ENCODE results near the gene CAMK1G. TPM values are rescaled to one million over a fixed set of nuclear protein-coding genes. Genes with fewer than 3 reads are reported as not detected.

Gene CAMK1G
- total RNA-seq, 1 donor, result not detected

DNA sequence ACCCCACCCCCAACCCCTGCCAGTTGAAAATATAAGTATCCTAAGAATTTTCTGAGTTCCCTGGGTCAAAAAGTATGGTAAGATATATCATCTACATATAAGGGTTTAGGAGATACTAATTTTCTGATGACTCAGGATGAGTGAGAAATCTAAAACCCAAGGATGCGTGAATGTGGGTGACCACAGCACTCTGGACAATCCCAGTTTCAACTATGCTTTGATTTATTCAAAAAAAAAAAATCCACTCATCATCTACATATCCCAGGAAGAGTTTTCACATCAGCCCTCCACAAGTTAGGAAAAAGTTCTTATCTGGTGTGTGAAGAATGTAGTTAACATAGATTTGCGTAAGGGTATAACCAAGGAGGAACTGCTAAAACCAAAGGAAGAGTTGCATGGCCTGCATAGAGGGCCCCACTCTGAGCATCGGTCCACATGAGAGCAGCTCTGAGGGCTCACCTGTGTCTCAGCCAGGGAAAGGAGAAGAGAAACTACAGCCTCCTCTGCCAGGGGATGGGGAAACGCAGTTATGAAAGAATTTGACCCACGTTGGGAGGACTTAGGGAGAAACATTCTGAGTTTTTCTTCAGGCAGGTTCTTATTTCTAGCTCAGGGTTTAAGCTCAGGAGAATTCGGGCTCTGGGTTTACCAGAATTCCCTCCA lies 50.0 kb downstream of the CAMK1G start:
- DNase-seq (ENCODE audit: low read depth in 2 of 3, low spot score in 2 of 3), result no peak

DNA sequence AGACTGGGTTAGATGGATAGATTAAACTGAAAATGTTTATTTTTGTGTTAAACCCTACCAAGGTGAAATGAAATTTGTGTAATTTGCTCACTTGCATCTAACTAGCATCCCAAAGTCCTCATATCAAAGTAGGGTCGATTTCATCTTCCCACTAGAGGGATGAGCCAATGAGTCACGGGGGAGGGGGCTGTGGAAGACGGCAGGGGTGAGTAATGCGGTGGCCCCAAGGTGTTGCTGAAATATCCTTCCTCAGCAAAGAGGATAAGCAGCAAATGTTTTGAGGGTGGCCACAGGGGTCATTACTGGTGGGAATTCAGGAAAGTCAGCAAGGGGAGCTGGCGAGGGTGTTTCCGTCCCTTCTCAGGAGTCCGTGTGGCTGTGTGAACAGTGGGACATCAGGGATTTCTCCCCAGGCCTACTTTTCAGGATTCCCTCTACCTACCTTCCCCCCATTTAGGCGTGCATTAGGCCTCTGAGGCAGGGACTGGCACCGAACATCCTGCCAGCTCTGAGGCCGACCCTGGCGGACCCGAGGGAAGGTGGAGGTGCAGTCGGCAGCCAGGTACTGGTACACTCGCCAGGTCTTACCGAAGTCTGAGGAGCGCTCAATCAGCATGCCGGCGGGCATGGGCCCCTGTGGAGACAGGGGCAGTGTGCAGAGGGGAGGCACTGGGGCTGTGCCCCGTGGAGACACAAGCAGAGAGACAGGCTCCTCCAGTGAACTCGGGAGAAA lies 50.7 kb downstream of the CAMK1G start:
- DNase-seq (ENCODE audit: low read depth in 2 of 3, low spot score in 2 of 3), result no peak

DNA sequence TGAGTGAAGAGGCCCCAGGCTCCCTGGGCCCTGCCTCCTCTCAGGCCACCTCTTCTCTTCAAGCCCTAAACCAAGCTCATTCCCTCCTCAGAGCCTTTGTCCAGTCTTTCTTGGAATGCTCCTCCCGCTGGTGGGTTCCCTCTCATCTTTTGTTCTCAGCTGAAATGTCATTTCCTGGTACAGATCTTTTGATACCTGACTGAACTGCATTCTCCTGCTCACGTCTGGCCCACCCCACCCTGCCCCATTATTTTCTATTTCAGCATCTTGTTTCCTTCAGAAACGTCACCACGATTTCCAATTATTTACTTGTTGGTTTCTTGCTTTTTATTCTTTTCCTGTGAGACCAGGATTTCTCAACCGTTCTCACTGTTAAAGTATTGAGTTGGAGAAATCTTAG lies 52.3 kb downstream of the CAMK1G start:
- no peak for DNase-seq (ENCODE audit: low read depth in 2 of 3, low spot score in 2 of 3)

DNA sequence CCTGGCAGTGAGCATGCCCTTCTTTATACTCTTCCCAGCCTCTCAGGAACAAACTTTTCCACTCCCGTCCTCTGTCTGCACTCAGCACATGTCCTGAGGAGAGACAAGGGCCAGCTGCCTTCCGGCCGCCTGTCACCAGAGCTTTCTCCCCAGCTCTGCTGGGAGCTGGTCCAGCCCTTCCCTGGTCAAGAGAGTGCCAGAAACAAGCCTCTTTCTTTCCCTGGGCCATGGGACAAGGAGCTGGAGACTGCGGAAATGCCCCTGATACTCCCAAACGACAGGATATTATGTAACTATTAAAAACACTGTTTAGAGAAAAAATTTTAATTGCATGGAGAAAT lies 58.3 kb downstream of the CAMK1G start:
- DNase-seq (ENCODE audit: low read depth in 2 of 3, low spot score in 2 of 3), result no peak

DNA sequence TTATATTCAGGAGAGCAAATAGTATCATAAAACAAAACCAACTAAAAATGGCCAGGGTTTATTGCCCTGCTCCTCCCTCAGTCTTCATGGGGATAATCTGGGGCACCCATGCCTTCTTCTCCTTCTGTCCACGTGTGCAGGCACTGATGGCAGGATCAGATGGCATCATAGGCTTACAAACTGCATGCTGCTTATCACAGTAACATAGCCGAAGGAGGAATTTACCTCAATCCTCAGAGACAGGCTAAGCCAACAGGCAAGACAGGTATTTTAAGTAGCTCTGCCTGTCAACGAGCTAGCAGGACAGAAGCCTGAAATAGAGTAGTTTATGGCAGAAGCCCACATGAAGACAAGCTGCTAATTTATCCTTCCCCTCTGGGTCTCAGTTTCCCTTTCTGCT lies 59.3 kb downstream of the CAMK1G start:
- DNase-seq (ENCODE audit: low read depth in 2 of 3, low spot score in 2 of 3), result no peak

DNA sequence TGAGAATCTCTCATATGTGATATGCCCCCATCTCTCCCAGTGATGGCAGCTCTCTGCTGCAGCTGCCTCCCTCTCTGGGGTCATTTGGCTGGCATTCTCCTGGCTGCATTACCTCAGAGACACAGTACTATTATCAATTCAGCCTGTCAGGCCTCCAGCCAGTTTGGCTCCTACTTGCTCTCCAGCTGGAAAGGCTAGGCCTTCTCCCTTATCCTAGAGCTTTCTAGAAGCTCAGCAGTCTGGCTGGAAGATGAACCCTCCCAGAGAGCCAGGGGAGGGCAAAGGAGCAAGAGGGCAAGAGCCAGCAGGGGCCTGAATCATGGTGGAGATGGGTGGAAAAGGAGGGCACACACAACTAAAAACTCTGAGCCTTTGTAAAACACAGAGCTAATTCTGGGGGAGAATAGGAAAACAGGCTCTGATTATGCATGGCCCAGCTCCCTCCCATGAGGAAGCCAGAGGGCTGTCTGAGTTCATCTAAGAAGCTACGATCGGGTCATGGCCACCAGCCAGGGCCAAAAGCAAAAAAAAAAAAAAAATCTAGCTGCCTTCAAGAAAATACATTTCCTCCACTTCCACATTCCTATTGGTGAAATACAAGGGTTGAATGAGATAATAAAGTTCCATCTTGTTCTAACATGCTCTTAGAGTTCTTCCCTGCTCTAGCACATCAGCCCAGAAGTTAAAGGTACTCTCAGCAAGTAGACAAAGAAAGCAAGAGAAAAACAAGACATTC lies 59.9 kb downstream of the CAMK1G start:
- DNase-seq (ENCODE audit: low read depth in 2 of 3, low spot score in 2 of 3), result no peak

DNA sequence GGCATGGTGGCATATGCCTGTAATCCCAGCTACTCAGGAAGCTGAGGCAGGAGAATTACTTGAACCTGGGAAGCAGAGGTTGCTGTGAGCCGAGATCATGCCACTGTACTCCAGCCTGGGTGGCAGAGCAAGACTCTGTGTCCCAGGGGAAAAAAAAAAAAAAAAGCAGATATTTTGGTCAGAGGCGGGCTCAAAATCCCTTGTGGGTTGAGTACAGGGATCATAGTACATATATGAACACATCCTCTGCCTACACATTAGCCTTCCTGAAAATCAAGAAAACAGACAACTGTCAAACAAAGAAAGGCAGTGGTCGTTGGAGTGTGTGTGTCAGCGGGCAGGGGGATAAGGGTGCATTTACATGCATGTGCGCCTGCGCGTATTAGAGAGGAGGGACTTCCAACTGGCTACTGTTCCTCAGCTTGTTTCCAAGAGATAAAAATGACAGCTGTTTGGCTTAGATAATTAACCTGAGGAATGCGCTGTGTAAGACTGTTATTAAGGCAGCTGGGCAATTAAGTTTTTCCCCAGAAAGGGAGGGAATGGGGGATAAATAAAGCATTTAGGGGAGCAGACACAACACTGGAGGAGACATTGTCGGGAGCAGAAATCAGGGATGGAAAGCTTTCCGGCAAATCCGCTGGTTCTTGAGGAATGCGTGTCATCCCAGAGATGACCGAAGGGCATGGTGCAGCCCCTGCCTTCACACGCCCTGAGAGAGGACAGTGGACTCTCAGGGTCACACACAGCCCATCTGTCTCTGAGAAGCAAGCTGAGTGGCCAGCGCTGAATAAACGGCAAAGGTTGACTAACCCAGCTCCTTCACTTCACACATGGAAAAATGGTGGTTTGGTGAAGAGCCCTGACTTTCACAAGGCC lies 62.3 kb downstream of the CAMK1G start:
- no peak for DNase-seq (ENCODE audit: low read depth in 2 of 3, low spot score in 2 of 3)

DNA sequence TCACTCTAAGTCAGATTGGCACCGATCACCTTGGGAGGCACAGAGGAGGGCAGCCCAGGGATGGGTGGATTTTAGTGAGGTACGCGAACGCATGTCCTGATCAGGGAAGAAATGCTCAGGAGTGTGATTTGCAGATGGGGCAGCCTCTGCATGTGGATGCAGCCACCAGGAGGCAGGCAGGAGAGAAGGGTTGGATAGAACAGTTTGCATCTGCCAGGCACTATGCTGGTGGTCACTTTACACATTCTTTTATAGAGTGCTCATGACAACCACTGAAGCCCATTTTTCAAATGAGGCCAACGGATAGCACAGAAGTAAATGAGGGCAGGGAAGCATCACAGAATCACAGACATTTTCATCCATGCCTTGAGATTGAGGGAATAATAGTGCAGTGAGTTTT lies 63.0 kb downstream of the CAMK1G start:
- DNase-seq (ENCODE audit: low read depth in 2 of 3, low spot score in 2 of 3), result no peak

DNA sequence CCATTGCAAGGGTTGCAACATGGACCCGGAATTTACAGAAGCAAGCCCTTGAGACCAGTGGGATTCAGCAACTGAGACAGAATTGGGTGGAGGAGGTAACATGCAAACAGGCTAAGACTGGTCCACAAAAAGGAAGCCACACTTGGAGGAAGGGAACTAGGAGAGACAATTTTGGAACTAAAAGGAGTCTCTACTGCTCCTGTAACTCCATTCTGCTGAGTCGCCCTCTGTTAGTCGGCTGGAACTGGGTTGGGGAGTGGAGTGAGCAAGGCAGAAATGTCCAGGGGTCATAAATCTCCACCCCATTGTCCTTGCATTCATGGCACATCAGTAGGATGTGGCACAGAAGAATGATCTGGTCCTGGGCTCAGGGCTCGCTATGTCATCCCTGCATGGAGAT lies 63.6 kb downstream of the CAMK1G start:
- no peak for DNase-seq (ENCODE audit: low read depth in 2 of 3, low spot score in 2 of 3)

DNA sequence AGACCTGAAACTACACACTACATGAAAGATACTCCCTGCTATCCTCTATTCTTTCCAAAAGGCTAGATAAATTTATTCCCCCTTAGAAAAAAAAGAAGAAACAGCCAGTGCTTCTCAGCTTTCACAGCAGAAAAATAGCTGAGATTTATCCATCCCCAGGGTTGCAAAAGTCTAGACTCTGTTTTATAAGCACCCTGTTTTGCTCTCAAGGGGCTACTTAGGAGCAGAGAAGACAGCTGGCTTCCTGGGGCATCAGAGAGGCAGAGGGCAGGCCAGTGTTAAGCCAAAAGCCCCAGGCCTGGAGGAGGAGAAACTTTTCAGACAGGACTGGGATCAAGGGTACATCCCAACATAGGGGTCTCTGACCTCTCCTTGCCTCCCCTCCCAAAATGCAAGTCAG lies 64.8 kb downstream of the CAMK1G start:
- no peak for DNase-seq (ENCODE audit: low read depth in 2 of 3, low spot score in 2 of 3)

DNA sequence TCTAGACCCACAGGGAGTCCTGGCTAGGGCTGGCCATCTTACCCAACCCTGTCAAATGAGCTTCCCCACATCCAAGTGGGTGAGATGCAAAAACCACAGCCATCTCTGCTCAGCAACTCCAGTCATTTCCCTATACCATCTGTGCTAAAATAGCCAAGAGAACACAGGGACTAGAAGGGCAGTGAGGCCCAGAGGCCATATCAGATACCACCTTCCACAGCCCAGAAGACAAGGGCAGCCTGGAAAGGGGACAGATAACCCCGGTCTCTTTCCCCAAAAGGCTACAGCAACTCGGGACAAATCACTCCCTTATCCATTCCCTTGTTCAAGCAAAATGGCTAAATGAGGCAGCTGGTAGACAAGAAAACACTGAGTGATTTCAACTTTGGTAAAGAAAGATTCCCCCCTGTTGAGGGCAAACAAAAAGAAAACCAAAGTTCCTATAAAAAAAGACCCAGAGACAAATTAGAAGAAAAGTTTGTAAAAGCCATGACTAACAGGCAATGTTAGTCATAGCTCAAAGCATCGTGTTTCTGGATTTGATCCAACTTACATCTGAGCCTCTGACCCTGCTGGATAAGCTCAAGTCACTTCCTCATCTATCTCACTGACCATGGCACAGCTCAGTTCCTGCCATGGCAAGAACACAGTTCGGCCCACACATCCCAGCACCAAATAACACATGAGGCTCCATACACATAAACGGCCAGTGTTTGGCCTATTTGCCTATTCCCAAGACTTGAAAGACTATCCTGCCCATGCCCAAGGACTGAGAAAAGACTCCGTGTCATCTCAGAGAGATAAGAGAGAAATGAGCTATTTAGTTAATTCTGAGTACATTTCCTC lies 65.6 kb downstream of the CAMK1G start:
- peak in 2 of 3 donors; percentile 78 to 83 for DNase-seq (ENCODE audit: low read depth in 2 of 3, low spot score in 2 of 3)

DNA sequence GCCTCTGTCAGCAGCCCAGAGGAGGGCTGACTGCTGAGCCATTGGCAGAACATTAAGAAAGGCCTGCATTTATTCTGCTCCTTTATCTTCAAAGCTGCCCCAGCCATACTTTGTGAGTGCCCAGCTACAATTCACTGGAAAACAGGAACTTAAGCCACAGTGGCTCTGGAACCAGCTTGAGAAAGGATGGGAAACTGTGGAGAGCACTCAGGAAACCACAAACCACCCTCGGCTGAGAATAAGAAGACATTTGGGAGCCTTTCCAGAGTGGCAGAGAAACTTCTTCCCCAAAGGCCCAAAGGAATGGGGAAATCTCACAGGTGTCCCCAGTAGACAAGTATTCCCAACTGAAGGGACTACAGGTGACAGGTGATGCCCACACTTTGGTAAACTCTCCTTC lies 66.9 kb downstream of the CAMK1G start:
- peak in 1 of 3 donors; percentile 40 for DNase-seq (ENCODE audit: low read depth in 2 of 3, low spot score in 2 of 3)

DNA sequence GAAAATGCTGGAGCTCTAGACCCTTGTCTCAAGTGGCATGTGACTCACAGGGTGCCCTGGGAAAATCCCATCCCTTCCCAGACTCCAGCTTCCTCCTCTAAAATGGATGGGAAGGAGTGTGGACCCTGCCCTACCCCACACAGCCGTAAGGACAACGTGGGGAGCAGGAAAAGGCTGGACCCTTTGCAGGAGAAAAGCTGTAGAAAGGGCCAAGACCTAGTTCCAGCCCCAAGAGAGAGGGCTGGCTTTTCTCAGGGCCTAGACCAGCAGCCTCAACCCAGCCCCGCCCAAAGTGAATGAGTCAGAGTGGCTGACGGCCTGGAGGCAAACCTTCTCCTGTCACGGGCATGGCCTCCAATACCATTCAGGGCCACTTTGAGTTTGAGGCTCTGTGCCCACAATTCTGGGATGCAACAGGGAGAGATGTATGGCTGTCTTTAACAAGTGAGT lies 67.6 kb downstream of the CAMK1G start:
- DNase-seq (ENCODE audit: low read depth in 2 of 3, low spot score in 2 of 3), result peak in 1 of 3 donors; percentile 59

DNA sequence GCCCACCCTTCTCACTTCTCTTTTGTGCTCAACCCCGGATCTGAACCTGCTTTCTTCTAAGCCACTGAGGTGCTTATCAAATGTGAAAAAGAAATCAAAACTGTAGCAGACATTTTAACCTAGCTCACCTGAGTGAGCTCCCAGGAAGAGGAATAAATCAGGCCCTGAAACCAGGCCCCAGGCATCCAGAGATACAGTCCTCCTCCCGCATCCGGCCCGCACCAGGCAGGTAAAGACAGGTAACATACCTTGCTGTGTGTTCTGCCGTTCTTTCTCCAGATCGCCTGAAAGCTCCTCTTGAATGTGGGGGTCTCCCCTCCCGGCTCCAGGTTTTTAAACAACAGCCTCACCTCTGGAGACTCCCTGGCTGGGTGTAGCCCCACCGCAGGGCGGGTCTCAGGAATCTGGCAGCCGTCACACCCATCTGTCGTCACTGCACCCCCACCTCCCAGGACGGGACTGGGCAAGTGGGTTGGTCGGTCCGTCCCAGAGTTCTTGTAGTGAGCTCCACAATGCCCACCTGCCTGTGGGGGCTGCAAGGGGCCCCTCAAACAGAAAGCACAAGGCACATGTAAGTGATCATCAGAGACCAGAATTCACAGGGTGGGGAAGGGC lies 68.7 kb downstream of the CAMK1G start, which contains the start of gene LAMB3:
Gene LAMB3 (minus strand): TSS at position 305 of the 615 bp plus-strand sequence. CDS start 1,481 bp downstream, outside the sequence.
- DNase-seq (ENCODE audit: low read depth in 2 of 3, low spot score in 2 of 3), result no peak

DNA sequence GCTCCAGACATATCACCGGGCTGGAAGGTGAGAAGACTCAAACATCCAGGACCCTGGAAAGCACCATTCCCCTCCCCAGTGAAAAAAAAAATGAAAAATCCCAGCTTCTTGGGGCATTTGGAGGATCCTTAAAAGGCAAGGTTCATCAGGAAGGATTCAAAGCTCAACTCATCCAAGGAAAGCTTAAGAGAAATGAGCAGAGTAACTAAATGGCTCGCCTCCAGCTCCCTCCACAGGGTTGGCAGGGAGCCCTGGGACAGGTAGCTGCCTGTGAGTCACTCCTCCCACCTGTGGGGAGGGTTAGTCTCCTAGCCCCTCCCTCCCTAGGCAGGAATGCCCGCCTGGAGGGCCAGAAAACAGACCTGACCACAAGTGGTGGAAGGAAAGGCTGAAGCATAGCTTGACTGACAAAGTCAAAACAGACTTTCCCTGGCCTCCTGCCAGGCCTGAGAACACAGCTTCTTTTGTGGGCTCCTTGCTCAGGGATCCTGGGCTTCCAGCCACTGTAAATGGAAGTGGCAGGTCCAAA lies 69.4 kb downstream of the CAMK1G start:
- peak in 1 of 3 donors; percentile 76 for DNase-seq (ENCODE audit: low read depth in 2 of 3, low spot score in 2 of 3)

DNA sequence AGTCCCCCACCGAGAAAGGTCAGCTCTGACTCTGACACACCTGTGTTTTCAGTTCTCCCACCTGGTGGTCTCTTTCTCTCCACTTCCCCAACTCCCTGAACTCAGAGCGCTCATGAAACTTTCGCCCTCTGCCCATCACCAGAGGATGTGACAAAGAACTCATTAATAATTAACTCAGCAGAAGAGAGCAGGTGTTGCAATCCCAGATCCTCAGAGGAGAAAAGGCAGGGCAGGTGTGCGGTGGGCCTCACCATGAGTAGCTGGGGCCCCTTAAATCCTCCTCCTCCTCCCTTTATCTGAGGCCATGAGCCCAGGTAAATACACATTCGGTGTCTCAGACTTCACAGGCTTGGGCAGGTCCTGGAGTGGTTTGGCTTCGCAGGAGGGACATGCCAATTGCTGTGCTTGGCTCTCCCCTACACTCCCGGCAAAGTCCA lies 70.4 kb downstream of the CAMK1G start:
- DNase-seq (ENCODE audit: low read depth in 2 of 3, low spot score in 2 of 3), result no peak

DNA sequence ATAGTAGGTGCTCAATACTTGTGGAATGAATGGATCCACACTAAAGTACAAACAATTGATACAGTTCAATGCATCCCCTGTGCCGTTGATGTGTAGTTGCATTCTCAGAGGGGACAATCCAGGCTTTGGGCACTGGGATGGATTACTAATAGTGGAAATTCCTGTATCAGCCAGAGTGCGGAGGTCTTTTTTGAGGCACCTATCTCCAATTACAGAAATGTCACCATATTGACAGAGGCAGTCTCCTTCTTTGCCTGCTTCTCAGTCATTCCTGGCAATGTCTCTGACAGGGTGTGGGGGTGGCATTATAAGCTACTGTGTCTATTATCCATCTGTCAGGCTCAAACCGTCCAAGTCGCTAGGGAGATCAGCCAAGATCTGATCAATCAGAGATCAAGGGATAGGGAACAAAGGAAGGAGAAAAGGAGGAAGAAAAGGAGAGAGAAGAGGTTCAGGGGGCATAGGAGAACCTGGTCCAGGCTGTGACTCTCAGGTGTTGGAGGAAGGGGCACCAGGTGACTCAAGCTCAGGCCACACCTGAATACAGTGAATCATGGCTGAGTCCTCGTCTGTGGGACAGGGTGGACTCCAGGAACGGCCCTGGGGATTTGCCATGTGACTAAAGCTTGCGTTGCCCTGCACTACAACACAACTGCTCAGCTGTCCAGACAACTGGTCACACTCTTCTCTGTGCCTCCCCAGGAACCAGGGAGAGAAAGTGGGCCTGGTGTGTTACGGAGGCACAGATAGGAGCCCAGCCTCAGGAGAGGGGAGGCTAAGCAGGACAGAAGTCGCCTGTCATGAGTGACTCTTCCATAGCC lies 72.1 kb downstream of the CAMK1G start:
- DNase-seq (ENCODE audit: low read depth in 2 of 3, low spot score in 2 of 3), result no peak

Data from hematopoietic multipotent progenitor cell (in vitro differentiated cells).